Activated CD8-positive, alpha-beta memory T cell treated with anti-CD3 and anti-CD28 coated beads for 48 hours (primary cell): ENCODE data around the gene TPRX1.
A peak's percentile ranks its signal among the peaks of the same experiment; 100 is the strongest.
"Not testable (repeated sequence)": the region's sequence is repeated elsewhere in the genome, so short reads cannot be mapped to it uniquely, and the experiment has no call there.

Experiments used
- DNase-seq, 3 experiments: peaks; one replicate each; pipeline ENCODE4 v3.0.0-alpha.2; 2020; ENCODE audit warnings: low read depth in 2 of 3, low spot score in 2 of 3

TPRX1 gene

GRCh38 chr19:47802521-47803043, 1.8 kb downstream of the TPRX1 start:
- DNase-seq: no peak

GRCh38 chr19:47801270-47801669, 3.1 kb downstream of the TPRX1 start:
- no peak for DNase-seq

GRCh38 chr19:47798904-47799266, 5.5 kb downstream of the TPRX1 start:
- no peak for DNase-seq

- DNase-seq: no peak
Measured at GRCh38 chr19:47797996-47798903, 6.1 kb downstream of the TPRX1 start.

- no peak for DNase-seq
Measured at GRCh38 chr19:47796785-47797184, 7.6 kb downstream of the TPRX1 start.

- DNase-seq: no peak
Measured at GRCh38 chr19:47794526-47794925, 9.8 kb downstream of the TPRX1 start.

GRCh38 chr19:47792616-47793015, 11.7 kb downstream of the TPRX1 start:
- DNase-seq: no peak

GRCh38 chr19:47790398-47790814, 13.9 kb downstream of the TPRX1 start:
- peak; percentile 48 to 97 (median 96) for DNase-seq

GRCh38 chr19:47789811-47790210, 14.5 kb downstream of the TPRX1 start:
- not testable (repeated sequence) for DNase-seq

- DNase-seq: not testable (repeated sequence)
Measured at GRCh38 chr19:47787307-47787706, 17.0 kb downstream of the TPRX1 start.

GRCh38 chr19:47786566-47786965, 17.8 kb downstream of the TPRX1 start:
- DNase-seq: no peak

- DNase-seq: no peak
Measured at GRCh38 chr19:47781590-47782262, 22.6 kb downstream of the TPRX1 start.

- no peak for DNase-seq
Measured at GRCh38 chr19:47780215-47780551, 24.2 kb downstream of the TPRX1 start.

GRCh38 chr19:47779524-47780214, 24.7 kb downstream of the TPRX1 start:
- no peak for DNase-seq

- DNase-seq: no peak
Measured at GRCh38 chr19:47778954-47779351, 25.4 kb downstream of the TPRX1 start.

- DNase-seq: peak; percentile 59 to 72 (median 68)
Measured at GRCh38 chr19:47778049-47778953, 26.1 kb downstream of the TPRX1 start, which contains the start of gene SELENOW. Gene SELENOW, plus strand, starts transcription at chr19:47778703. Its CDS starts 83 bp downstream, at chr19:47778786.

GRCh38 chr19:47777245-47778048, 26.9 kb downstream of the TPRX1 start:
- DNase-seq: not testable (repeated sequence)

- DNase-seq: no peak
Measured at GRCh38 chr19:47776568-47776967, 27.8 kb downstream of the TPRX1 start.

- DNase-seq: not testable (repeated sequence)
Measured at GRCh38 chr19:47771291-47771690, 33.1 kb downstream of the TPRX1 start.

- DNase-seq: no peak
Measured at GRCh38 chr19:47769534-47769933, 34.8 kb downstream of the TPRX1 start.
